ENCODE measurements around the gene FAM181B. TPM values are rescaled to one million over a fixed set of nuclear protein-coding genes. Genes with fewer than 3 reads are reported as not detected.

The FAM181B gene
- total RNA-seq, 5 donors from 2014 or later (not counting 1 experiment from before 2014, with no cell fraction given): 0.18 TPM; not detected in 4

- Mint-ChIP-seq H3K27me3 (peaks cover 9% of the 10 kb centered on the region in 2 donors), H3K9me3 (peaks cover 0 to 12% (median 10%) of the 10 kb centered on the region in 3 donors), H3K36me3 (peaks cover 2% of the 10 kb centered on the region), H3K4me1 (no peaks in the 10 kb centered on the region), H3K27ac (no peak overlapping the region), H3K4me3 (no peak overlapping the region)
- peaks cover 0 to 4% of the 10 kb centered on the region in 2 experiments for H3K27me3 ChIP-seq (replicated peaks in 1 of 2; ENCODE audit: control insufficient read depth in 2 of 2, extremely low read depth in 1 of 2, insufficient read depth in 2 of 2, low read length in 1 of 2)
- no peaks in the 10 kb centered on the region for H3K4me1 ChIP-seq (ENCODE audit: control insufficient read depth in 1 of 2, extremely low read depth in 1 of 2, insufficient read depth in 2 of 2, low read length in 2 of 2)
- no peaks in the 10 kb centered on the region for H3K9me3 ChIP-seq
- DNase-seq: no peak
- H3K27ac ChIP-seq (ENCODE audit: low read length): no peak overlapping the region
- no peak overlapping the region for H3K4me3 ChIP-seq (ENCODE audit: control insufficient read depth in 1 of 2, extremely low read depth in 1 of 2, low read length in 1 of 2)
- ATAC-seq (replicated peaks in 1 of 4): no peak
- WGBS (ENCODE audit: insufficient coverage): no CpG with 5 or more reads among the region's 4 CpGs
- H3K36me3 ChIP-seq (ENCODE audit: control insufficient read depth in 2 of 2, extremely low read depth in 1 of 2, insufficient read depth in 1 of 2, low read length in 1 of 2): no peaks in the 10 kb centered on the region
- ChIA-PET POLR2A (no interaction called here), CTCF (no interaction called here)
These were observed 38.1 kb upstream of the FAM181B start for GRCh38 chr11:82771781-82772180.

GRCh38 chr11:82767123-82767522 is 33.5 kb upstream of the FAM181B start:
- H3K36me3 Mint-ChIP-seq: no peaks in the 10 kb centered on the region
- no peak overlapping the region for H3K27ac Mint-ChIP-seq
- no peak for ATAC-seq (replicated peaks in 1 of 4)
- no peak overlapping the region for H3K27ac ChIP-seq (ENCODE audit: low read length)
- no peaks in the 10 kb centered on the region for H3K9me3 Mint-ChIP-seq
- no peak overlapping the region for H3K4me3 Mint-ChIP-seq
- DNase-seq: no peak
- H3K27me3 ChIP-seq (replicated peaks in 1 of 2; ENCODE audit: control insufficient read depth in 2 of 2, extremely low read depth in 1 of 2, insufficient read depth in 2 of 2, low read length in 1 of 2): peaks cover 0 to 5% of the 10 kb centered on the region in 2 experiments
- peaks cover 6 to 8% (median 8%) of the 10 kb centered on the region in 3 donors for H3K4me1 Mint-ChIP-seq
- ChIA-PET POLR2A (no interaction called here), CTCF (interaction anchor here (0.6 to 0.7 kb wide), 2 partner anchors 44 to 1045 kb away, joined by 3 read pairs; no protein-coding TSS in a partner anchor)
- WGBS (ENCODE audit: insufficient coverage): no CpG with 5 or more reads among the region's 1 CpG
- no peak overlapping the region for H3K4me3 ChIP-seq (ENCODE audit: control insufficient read depth in 1 of 2, extremely low read depth in 1 of 2, low read length in 1 of 2)
- peaks cover 0 to 4% of the 10 kb centered on the region in 2 experiments for H3K4me1 ChIP-seq (ENCODE audit: control insufficient read depth in 1 of 2, extremely low read depth in 1 of 2, insufficient read depth in 2 of 2, low read length in 2 of 2)
- peaks cover 4 to 13% of the 10 kb centered on the region in 2 donors for H3K27me3 Mint-ChIP-seq
- H3K9me3 ChIP-seq: no peaks in the 10 kb centered on the region
- no peaks in the 10 kb centered on the region for H3K36me3 ChIP-seq (ENCODE audit: control insufficient read depth in 2 of 2, extremely low read depth in 1 of 2, insufficient read depth in 1 of 2, low read length in 1 of 2)

- POLR2A ChIA-PET: no interaction called here
- WGBS (ENCODE audit: insufficient coverage): no CpG with 5 or more reads among the region's 11 CpGs
- H3K27ac ChIP-seq (ENCODE audit: low read length): no peak overlapping the region
- H3K27me3 ChIP-seq (replicated peaks in 1 of 2; ENCODE audit: control insufficient read depth in 2 of 2, extremely low read depth in 1 of 2, insufficient read depth in 2 of 2, low read length in 1 of 2): peaks cover 0 to 5% of the 10 kb centered on the region in 2 experiments
- no peaks in the 10 kb centered on the region for H3K36me3 Mint-ChIP-seq
- no peaks in the 10 kb centered on the region for H3K36me3 ChIP-seq (ENCODE audit: control insufficient read depth in 2 of 2, extremely low read depth in 1 of 2, insufficient read depth in 1 of 2, low read length in 1 of 2)
- H3K27ac Mint-ChIP-seq: peak overlapping the region in 1 of 2 donors; percentile 29
- peaks cover 4 to 13% of the 10 kb centered on the region in 2 donors for H3K27me3 Mint-ChIP-seq
- peak in 20 of 35 experiments; percentile 3 to 40 (median 20) for DNase-seq
- H3K4me1 ChIP-seq (ENCODE audit: control insufficient read depth in 1 of 2, extremely low read depth in 1 of 2, insufficient read depth in 2 of 2, low read length in 2 of 2): peaks cover 0 to 4% of the 10 kb centered on the region in 2 experiments
- H3K4me1 Mint-ChIP-seq: peaks cover 6 to 8% (median 8%) of the 10 kb centered on the region in 3 donors
- no peaks in the 10 kb centered on the region for H3K9me3 Mint-ChIP-seq
- H3K4me3 ChIP-seq (ENCODE audit: control insufficient read depth in 1 of 2, extremely low read depth in 1 of 2, low read length in 1 of 2): no peak overlapping the region
- H3K9me3 ChIP-seq: no peaks in the 10 kb centered on the region
- CTCF ChIA-PET: no interaction called here
- peak overlapping the region in 1 of 3 donors; percentile 31 for H3K4me3 Mint-ChIP-seq
- peak in 3 of 4 experiments; percentile 35 to 57 (median 57) for ATAC-seq (replicated peaks in 1 of 4)
These were observed 31.9 kb upstream of the FAM181B start for GRCh38 chr11:82765466-82766034.

- no peak overlapping the region for H3K27ac Mint-ChIP-seq
- CTCF ChIA-PET: no interaction called here
- Histone ChIP-seq H3K4me3 (ENCODE audit: control insufficient read depth in 1 of 2, extremely low read depth in 1 of 2, low read length in 1 of 2) (no peak overlapping the region), H3K4me1 (ENCODE audit: control insufficient read depth in 1 of 2, extremely low read depth in 1 of 2, insufficient read depth in 2 of 2, low read length in 2 of 2) (peaks cover 0 to 6% of the 10 kb centered on the region in 2 experiments), H3K9me3 (no peaks in the 10 kb centered on the region), H3K27me3 (replicated peaks in 1 of 2; ENCODE audit: control insufficient read depth in 2 of 2, extremely low read depth in 1 of 2, insufficient read depth in 2 of 2, low read length in 1 of 2) (peaks cover 0 to 5% of the 10 kb centered on the region in 2 experiments), H3K36me3 (ENCODE audit: control insufficient read depth in 2 of 2, extremely low read depth in 1 of 2, insufficient read depth in 1 of 2, low read length in 1 of 2) (no peaks in the 10 kb centered on the region), H3K27ac (ENCODE audit: low read length) (no peak overlapping the region)
- ATAC-seq (replicated peaks in 1 of 4): no peak
- WGBS (ENCODE audit: insufficient coverage): no CpG with 5 or more reads among the region's 1 CpG
- POLR2A ChIA-PET: no interaction called here
- peaks cover 8 to 12% (median 10%) of the 10 kb centered on the region in 3 donors for H3K4me1 Mint-ChIP-seq
- H3K27me3 Mint-ChIP-seq: peaks cover 0 to 10% of the 10 kb centered on the region in 2 donors
- no peaks in the 10 kb centered on the region for H3K9me3 Mint-ChIP-seq
- no peak overlapping the region for H3K4me3 Mint-ChIP-seq
- H3K36me3 Mint-ChIP-seq: no peaks in the 10 kb centered on the region
- no peak for DNase-seq
These were observed 29.5 kb upstream of the FAM181B start for GRCh38 chr11:82763167-82763566.

- Histone ChIP-seq H3K36me3 (ENCODE audit: control insufficient read depth in 2 of 2, extremely low read depth in 1 of 2, insufficient read depth in 1 of 2, low read length in 1 of 2) (no peaks in the 10 kb centered on the region), H3K4me1 (ENCODE audit: control insufficient read depth in 1 of 2, extremely low read depth in 1 of 2, insufficient read depth in 2 of 2, low read length in 2 of 2) (peaks cover 10 to 15% of the 10 kb centered on the region in 2 experiments), H3K4me3 (ENCODE audit: control insufficient read depth in 1 of 2, extremely low read depth in 1 of 2, low read length in 1 of 2) (no peak overlapping the region), H3K27ac (ENCODE audit: low read length) (no peak overlapping the region), H3K27me3 (replicated peaks in 1 of 2; ENCODE audit: control insufficient read depth in 2 of 2, extremely low read depth in 1 of 2, insufficient read depth in 2 of 2, low read length in 1 of 2) (no peaks in the 10 kb centered on the region), H3K9me3 (no peaks in the 10 kb centered on the region)
- WGBS (ENCODE audit: insufficient coverage): no CpG with 5 or more reads among the region's 3 CpGs
- no peak overlapping the region for H3K4me3 Mint-ChIP-seq
- ChIA-PET POLR2A (no interaction called here), CTCF (no interaction called here)
- H3K27me3 Mint-ChIP-seq: peaks cover 0 to 5% of the 10 kb centered on the region in 2 donors
- H3K27ac Mint-ChIP-seq: no peak overlapping the region
- DNase-seq: no peak
- ATAC-seq (replicated peaks in 1 of 4): no peak
- H3K36me3 Mint-ChIP-seq: no peaks in the 10 kb centered on the region
- H3K9me3 Mint-ChIP-seq: no peaks in the 10 kb centered on the region
- H3K4me1 Mint-ChIP-seq: peaks cover 22 to 26% (median 24%) of the 10 kb centered on the region in 3 donors
These were observed 26.0 kb upstream of the FAM181B start for GRCh38 chr11:82759649-82760048.

GRCh38 chr11:82757660-82758357 is 24.1 kb upstream of the FAM181B start:
- Histone ChIP-seq H3K4me1 (ENCODE audit: control insufficient read depth in 1 of 2, extremely low read depth in 1 of 2, insufficient read depth in 2 of 2, low read length in 2 of 2) (peaks cover 10 to 15% of the 10 kb centered on the region in 2 experiments), H3K27ac (ENCODE audit: low read length) (no peak overlapping the region), H3K36me3 (ENCODE audit: control insufficient read depth in 2 of 2, extremely low read depth in 1 of 2, insufficient read depth in 1 of 2, low read length in 1 of 2) (no peaks in the 10 kb centered on the region), H3K4me3 (ENCODE audit: control insufficient read depth in 1 of 2, extremely low read depth in 1 of 2, low read length in 1 of 2) (no peak overlapping the region), H3K9me3 (no peaks in the 10 kb centered on the region), H3K27me3 (replicated peaks in 1 of 2; ENCODE audit: control insufficient read depth in 2 of 2, extremely low read depth in 1 of 2, insufficient read depth in 2 of 2, low read length in 1 of 2) (no peaks in the 10 kb centered on the region)
- CTCF ChIA-PET: interaction anchor here in 1 of 2 donors (0.6 to 1.1 kb wide), 2 partner anchors 84 to 127 kb away, joined by 3 to 4 read pairs; no protein-coding TSS in a partner anchor
- H3K4me1 Mint-ChIP-seq: peaks cover 22 to 26% (median 23%) of the 10 kb centered on the region in 3 donors
- DNase-seq: no peak
- peak overlapping the region; percentile 57 to 76 (median 63) for H3K4me3 Mint-ChIP-seq
- POLR2A ChIA-PET: interaction anchor here in 1 of 2 donors (0.6 kb wide), 1 partner anchor 425 kb away, joined by 3 read pairs; no protein-coding TSS in a partner anchor
- peak overlapping the region in 1 of 2 donors; percentile 84 for H3K27ac Mint-ChIP-seq
- WGBS (ENCODE audit: insufficient coverage): 47% methylated on average over 2 of the region's 3 CpGs
- no peaks in the 10 kb centered on the region for H3K27me3 Mint-ChIP-seq
- no peaks in the 10 kb centered on the region for H3K36me3 Mint-ChIP-seq
- H3K9me3 Mint-ChIP-seq: no peaks in the 10 kb centered on the region
- no peak for ATAC-seq (replicated peaks in 1 of 4)
